Inferior parietal cortex (tissue), 1 donor: Measurements from ENCODE around the gene DNMT3A.
A peak's percentile ranks its signal among the peaks of the same experiment; 100 is the strongest.

ENCODE experiments used
- DNase-seq: peaks from one replicate; pipeline ENCODE4 v3.0.0-alpha.2; 2016; ENCODE audit errors: extremely low spot score

Gene DNMT3A

DNA sequence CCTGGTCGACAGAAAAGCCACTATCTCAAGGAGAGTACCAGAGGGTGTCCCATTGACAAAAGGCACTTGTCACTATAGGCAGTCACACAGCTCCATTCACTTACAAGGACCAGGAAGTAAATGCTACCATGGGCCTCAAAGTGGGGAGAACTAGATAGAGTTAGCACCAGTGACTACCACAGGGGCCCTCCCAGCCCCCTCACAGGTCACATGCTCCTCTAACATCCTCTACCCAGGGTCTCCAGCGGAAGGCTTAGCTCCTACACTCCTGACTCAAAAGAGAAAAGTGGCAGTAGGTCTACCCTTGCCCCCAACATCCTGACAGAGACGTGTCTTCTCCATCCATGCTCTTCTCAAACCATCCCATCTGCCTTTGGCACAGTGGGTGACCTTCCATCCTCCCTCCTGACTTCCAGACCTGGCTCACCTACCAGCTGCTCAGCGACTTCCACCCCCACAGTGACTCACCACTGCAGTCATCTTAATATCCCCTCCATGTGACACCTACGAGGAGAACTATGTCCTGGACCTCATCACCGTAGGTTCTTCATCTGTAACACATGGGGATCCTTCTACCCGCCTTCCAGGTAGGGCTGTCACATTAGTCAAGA is 5.6 kb upstream of the DNMT3A start:
- DNase-seq = no peak

DNA sequence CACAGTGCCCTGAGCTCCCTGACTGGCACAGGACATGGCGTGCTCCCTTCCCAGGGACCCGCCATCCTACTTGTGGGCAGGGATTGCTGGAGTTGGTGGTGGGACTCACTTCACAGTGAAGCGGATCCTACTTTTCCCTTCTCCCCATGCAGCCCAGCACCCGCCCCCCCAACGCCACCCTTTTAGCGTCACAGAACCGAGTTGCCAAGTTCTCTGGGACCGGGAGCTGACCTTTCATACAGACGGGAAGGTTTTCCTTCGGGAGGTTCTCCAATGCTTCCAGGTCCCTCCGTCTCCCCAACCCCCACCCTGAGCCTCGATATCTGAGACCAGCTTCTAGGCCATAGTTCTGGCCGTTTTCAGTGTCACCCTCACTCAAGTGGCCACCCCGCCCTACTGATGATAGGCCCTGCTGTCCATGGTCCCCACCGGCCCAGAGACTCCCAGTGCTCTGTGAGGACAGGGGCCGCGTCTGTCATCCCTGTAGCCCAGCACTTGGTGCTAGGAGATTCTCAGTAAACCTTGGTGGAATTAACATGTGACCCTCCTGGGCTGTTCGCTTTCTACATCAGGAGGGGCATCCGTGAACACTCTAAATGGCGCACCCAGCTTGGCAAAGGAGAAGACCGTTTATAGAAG is 1.6 kb upstream of the DNMT3A start:
- no peak for DNase-seq

- peak; percentile 75 for DNase-seq
These were observed 854 bp upstream of the DNMT3A start for GRCh38 chr2:25342372-25343186.

DNA sequence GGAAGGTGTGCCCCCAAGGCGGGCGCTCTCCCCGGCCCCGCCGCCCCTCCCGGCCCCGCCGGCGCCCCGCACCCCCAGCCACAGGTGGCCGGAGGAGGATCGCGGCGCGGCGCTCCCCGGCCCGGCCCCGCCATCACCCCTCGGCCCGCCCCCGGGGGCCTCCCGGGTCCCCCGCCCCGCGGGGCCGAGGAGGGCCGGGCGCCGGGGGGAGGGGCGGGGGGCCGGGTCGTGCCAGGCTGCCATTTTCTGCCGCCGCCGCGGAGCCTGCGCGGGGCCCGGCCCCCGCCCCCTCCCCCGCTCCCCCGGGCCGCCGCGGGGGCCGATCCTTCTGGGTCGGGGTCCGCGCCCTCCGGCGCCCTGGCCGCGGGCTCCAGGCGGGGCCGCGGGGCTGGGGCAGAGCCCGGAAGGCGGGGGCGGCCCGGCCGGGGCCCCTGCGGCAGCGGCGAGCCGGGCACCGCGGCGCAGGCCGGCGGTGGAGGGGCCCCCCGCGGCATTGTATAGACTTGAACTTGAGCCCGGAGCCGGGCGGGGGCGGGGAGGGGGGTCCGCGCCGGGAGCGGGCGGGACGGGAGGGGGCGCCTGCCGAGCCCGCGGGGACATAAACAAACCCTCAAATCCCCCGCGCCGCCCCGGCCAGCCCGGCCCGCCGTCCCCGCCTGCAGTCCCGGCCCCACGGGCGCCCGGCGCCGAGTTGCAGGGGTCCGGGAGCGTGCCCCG is 556 bp downstream of the DNMT3A start:
- no peak for DNase-seq

- no peak for DNase-seq
These were observed 1.4 kb downstream of the DNMT3A start for GRCh38 chr2:25340181-25340921.

DNA sequence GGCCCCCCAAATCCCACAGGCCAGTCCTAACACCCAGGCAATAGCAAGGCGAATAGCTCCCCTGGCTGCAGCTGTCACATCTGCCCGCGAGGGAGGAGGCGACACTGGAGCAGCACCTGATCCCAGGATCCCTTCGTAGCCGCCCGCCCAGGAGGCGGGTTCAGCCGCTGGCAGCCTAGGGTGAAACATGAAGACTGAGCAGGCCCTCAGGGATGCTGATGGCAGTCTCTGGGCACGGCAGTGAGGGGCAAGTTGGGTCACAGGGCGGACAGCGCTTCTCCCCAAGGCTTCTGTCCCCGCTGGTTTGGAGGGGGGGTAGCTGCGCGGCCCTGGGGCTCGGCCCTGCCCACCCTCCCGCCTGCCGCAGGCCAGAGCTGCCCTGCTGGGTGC is 1.9 kb downstream of the DNMT3A start:
- DNase-seq = no peak

DNA sequence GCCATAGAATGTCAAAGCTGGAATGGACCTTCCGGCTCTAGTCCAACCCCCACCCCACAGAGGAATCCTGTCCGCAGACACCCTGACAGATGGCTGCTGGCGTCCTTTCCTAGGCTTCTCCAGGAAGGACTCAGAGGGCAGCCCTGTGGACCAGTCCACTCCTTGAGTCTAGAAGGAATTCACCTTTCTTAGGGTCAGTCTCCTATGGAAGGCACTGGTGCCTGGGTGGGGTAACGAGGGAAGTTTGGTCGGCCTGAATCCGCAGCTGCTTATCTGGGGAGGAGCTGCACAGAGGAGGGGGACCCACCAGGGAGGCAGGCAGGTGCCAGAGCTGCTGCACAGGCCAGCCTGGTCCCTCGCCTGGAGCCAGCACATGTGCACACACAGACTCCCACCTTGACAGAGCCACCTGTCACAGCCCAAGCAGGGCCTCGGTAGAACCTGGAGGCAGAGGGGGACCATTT is 2.5 kb downstream of the DNMT3A start:
- DNase-seq = no peak

- DNase-seq = no peak
These were observed 3.3 kb downstream of the DNMT3A start for GRCh38 chr2:25338401-25338800.

DNA sequence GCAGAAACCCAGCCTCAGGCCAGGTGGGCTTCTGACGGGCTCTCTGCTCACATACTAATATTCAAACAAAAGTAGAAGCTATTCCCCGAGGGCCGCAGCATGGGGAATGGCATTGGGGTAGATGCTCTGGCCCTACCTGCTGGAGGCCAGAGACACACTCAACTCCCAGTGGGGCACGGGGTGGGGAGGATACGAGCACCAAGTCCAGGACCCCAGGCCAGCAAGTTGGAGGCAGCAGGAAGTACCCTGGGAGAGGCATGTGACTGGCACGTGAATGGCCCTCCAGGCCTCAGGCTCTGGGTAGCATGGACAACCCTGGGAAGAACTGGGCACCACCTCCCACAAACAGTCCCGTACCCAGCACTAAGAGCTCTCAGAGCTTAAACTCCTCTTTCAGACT is 3.8 kb downstream of the DNMT3A start:
- no peak for DNase-seq

DNA sequence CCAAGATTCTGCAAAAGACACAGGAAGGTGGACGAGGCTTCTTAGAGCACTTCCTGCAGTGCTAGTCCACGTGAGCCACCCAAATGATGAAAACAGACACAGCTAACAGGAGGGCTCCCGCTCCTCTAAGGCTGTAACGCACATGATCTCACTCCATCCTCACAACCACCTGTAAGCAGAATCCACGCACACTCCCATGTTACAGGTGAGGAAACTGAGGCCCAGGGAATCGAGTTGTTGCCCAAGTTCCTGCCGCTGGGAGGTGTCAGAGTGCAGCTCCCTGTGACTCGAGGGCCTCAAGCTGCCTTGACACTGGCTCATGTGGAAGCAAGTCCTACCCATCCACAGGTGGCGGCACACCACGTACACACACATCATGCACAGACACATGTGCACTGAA is 4.4 kb downstream of the DNMT3A start:
- DNase-seq = no peak

DNA sequence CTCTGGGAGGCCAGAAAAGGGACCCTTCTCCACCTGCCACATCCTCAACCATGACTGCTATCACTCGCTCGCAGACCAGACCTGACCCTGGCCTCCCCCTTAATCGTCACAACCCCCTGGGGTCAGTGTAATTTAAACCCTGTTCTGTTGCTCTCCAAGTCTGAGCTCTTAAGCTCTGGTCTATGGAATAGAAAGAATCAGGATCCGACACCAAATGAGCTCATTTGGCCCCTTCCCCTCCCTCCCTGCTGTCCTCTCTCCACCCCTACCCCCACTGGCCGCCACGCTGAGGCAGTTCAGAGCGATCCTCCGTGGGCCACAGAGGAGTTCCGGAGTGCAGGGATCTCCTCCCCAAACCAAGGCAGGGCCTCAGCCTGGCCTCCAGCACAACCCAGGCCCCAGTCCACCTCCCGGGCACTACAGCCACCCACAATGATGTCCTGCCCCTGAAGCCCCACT is 5.3 kb downstream of the DNMT3A start:
- no peak for DNase-seq

DNA sequence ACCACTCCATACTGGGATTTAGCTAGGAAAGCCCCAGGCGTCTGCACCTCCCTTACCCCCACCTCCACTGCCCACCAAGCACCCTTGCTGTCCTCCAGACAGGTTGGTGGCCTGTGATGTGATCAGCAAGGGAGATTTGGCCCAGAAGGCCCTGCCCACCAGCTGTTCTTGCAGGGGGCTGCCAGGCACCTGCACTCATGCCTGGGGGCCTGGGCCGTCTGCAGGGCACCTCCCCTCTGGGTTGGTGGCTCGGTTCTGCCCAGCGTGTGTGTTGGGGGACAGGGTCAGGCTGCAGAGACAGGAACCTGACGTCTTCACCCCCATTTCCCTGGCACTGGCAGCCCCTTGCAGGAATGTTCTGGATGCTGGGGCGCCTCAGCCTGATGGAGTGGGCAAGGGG is 5.8 kb downstream of the DNMT3A start:
- no peak for DNase-seq

DNA sequence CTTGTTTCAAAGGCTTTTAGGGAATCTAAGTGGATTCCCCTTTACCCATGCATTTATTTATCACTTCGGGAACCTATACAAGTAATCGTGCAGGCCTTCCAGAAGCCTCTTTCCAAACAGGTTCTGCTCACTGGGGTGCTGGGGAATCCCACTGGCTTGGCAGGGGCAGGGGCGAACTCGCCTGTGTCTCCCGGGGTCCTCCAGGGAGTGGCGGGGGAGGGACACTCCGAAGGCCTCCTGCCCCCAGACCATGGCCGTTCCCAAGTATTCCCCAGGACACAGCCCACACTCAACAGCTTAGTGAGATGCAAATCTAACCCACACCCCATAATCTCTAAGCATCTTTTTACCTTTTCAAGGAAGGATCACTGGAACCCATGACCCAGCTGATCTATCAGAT is 6.5 kb downstream of the DNMT3A start:
- no peak for DNase-seq

GRCh38 chr2:25334482-25334881 is 7.2 kb downstream of the DNMT3A start:
- no peak for DNase-seq

DNA sequence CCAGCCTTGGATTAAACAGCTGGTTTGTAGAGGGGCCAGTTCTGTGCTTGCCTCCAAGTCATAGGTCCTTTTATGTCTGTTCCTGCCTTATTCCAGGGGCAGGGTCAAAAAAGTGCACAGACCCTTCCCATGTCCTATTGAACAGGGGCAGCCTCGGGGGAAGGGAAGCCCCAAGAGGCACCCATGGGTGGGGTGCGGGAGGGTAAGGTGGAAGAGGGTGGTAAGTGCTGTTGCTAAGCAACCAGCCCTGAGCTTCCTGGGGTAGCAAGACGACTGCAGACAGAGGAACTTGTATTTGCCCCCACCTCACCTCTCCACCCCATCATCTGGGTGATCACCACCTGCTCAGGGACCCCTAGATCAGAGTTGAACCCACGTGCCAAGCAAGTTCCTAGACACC is 7.7 kb downstream of the DNMT3A start:
- no peak for DNase-seq

GRCh38 chr2:25332571-25332970 is 9.2 kb downstream of the DNMT3A start:
- DNase-seq = no peak

- no peak for DNase-seq
These were observed 9.9 kb downstream of the DNMT3A start for GRCh38 chr2:25331686-25332365.

DNA sequence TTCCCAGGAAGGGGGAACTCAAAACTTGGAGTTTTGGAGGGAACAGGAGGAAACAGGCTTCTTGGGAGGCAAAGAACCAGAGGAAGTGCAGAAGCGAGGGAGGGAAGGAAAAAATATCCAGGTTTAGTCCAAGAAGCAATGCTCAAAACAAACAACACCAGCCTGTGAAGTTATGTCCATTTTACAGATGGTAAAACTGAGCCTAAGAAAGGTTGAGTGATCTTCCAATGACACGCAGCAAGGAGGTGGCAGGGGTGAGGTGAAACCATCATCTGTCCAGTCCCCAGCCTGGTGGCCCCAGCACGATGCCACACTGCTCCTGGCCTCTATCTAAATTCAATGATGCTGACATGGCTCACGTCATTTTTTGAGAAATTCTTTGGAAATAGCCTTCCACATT is 10.8 kb downstream of the DNMT3A start:
- no peak for DNase-seq

DNA sequence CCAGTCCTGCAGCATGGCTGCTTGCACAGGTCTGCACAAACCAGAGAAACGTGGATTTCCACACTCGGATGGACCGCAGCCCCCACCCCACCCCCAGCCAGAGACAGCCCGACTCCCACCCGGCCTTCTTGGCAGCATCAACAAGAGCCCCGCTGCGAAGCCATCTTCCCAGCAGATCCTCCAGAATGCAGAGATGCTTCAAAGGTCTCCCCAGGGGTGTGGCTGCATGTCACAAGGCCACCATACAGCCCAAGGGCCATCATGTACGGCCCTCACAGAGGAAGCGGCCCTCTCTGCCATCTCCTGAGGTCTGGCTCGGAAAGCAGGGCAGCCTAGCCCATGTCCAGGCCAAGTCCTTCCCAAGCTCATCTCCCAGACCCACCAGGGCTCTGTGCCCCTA is 11.5 kb downstream of the DNMT3A start:
- DNase-seq = no peak

DNA sequence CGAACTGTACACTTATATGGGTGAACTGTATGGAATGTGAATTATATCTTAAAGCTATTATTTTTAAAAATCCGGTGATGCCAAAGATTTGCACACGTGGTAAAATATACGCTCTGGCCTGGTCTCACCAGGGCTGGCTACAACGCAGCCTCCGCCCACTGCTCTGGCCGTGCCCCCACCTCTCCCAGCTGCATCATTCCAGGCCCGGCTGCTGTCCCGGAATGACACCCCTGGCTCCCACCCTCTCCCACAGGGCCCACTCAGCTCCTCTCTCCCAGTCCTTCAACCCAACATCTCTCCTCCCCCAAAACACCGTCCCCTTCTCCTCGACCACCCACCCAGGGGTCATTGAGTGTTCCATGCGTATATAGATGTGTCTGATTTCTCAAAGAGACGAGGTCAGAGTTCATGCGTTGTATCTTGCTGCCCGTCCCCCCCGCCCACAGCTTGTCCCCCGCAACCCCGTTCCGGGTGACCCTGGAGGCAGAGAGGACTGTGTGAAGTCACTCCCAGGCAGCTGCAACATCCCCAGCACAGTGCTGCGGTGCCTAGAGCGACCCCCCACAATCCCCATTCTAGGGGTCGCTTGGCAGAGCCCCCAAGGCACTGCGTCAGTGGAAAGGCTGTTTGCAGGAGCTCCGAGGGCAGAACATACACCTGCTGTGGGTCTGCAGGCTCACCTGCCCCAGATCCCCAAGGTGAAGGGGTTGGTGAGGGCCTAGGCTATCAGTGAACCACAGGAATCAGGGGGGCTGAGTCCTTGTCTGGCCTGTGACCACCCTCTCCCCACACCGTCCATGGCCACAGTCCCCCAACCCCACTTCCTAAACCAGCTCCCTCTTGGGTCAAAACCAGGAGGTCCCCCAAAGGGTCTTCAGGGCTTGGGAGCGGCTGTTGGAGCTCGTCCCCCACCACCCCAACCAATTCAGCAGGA is 13.3 kb downstream of the DNMT3A start:
- no peak for DNase-seq
